ENCODE measurements around the gene MYLK. TPM values are rescaled to one million over a fixed set of nuclear protein-coding genes. Genes with fewer than 3 reads are reported as not detected.

MYLK gene
- total and polyA plus RNA-seq, 5 donors from 2014 or later, result 0.07 to 2.9 (median 0.20) TPM; not detected in 1

GRCh38 chr3:123685780-123686179, 198.4 kb downstream of the MYLK start:
- H3K4me1 ChIP-seq (ENCODE audit: control insufficient read depth, insufficient read depth, low read length, poor library complexity, severe bottlenecking), result no peaks in the 10 kb centered on the region
- no peaks in the 10 kb centered on the region for H3K36me3 Mint-ChIP-seq
- no peaks in the 10 kb centered on the region for H3K4me1 Mint-ChIP-seq
- DNase-seq, result no peak
- H3K4me3 ChIP-seq (ENCODE audit: low read depth, low read length), result no peak overlapping the region
- peaks cover 14% of the 10 kb centered on the region for H3K27me3 Mint-ChIP-seq
- no peak overlapping the region for H3K4me3 Mint-ChIP-seq
- no peaks in the 10 kb centered on the region for H3K9me3 ChIP-seq (ENCODE audit: control insufficient read depth in 2 of 2, low read length in 2 of 2)
- no peak for ATAC-seq (ENCODE audit: low read depth in 2 of 2)
- no peak overlapping the region for H3K27ac Mint-ChIP-seq
- H3K27me3 ChIP-seq (ENCODE audit: control insufficient read depth, insufficient read depth, low read length), result no peaks in the 10 kb centered on the region
- no peaks in the 10 kb centered on the region for H3K9me3 Mint-ChIP-seq
- no peak overlapping the region for H3K27ac ChIP-seq (ENCODE audit: insufficient read depth, low read length, poor library complexity, severe bottlenecking)
- H3K36me3 ChIP-seq (ENCODE audit: control insufficient read depth, insufficient read depth, low read length), result no peaks in the 10 kb centered on the region

- no peak for DNase-seq
- Histone ChIP-seq H3K36me3 (ENCODE audit: control insufficient read depth, insufficient read depth, low read length) (no peaks in the 10 kb centered on the region), H3K4me3 (ENCODE audit: low read depth, low read length) (no peak overlapping the region), H3K4me1 (ENCODE audit: control insufficient read depth, insufficient read depth, low read length, poor library complexity, severe bottlenecking) (no peaks in the 10 kb centered on the region), H3K27ac (ENCODE audit: insufficient read depth, low read length, poor library complexity, severe bottlenecking) (no peak overlapping the region), H3K27me3 (ENCODE audit: control insufficient read depth, insufficient read depth, low read length) (no peaks in the 10 kb centered on the region), H3K9me3 (ENCODE audit: control insufficient read depth in 2 of 2, low read length in 2 of 2) (no peaks in the 10 kb centered on the region)
- no peak overlapping the region for H3K27ac Mint-ChIP-seq
- H3K4me1 Mint-ChIP-seq, result no peaks in the 10 kb centered on the region
- no peaks in the 10 kb centered on the region for H3K9me3 Mint-ChIP-seq
- H3K27me3 Mint-ChIP-seq, result peaks cover 9% of the 10 kb centered on the region
- ATAC-seq (ENCODE audit: low read depth in 2 of 2), result no peak
- H3K4me3 Mint-ChIP-seq, result no peak overlapping the region
- no peaks in the 10 kb centered on the region for H3K36me3 Mint-ChIP-seq
Observed at GRCh38 chr3:123684636-123685035, 199.5 kb downstream of the MYLK start.

- Histone ChIP-seq H3K36me3 (ENCODE audit: control insufficient read depth, insufficient read depth, low read length) (no peaks in the 10 kb centered on the region), H3K27ac (ENCODE audit: insufficient read depth, low read length, poor library complexity, severe bottlenecking) (no peak overlapping the region), H3K9me3 (ENCODE audit: control insufficient read depth in 2 of 2, low read length in 2 of 2) (no peaks in the 10 kb centered on the region), H3K4me1 (ENCODE audit: control insufficient read depth, insufficient read depth, low read length, poor library complexity, severe bottlenecking) (no peaks in the 10 kb centered on the region), H3K4me3 (ENCODE audit: low read depth, low read length) (no peak overlapping the region), H3K27me3 (ENCODE audit: control insufficient read depth, insufficient read depth, low read length) (no peaks in the 10 kb centered on the region)
- Mint-ChIP-seq H3K27me3 (peaks cover 9% of the 10 kb centered on the region), H3K9me3 (no peaks in the 10 kb centered on the region), H3K4me3 (no peak overlapping the region), H3K27ac (no peak overlapping the region), H3K4me1 (no peaks in the 10 kb centered on the region), H3K36me3 (no peaks in the 10 kb centered on the region)
- DNase-seq (no peak), ATAC-seq (ENCODE audit: low read depth in 2 of 2) (no peak)
Observed at GRCh38 chr3:123684209-123684608, 199.9 kb downstream of the MYLK start.

- Mint-ChIP-seq H3K9me3 (no peaks in the 10 kb centered on the region), H3K4me1 (no peaks in the 10 kb centered on the region), H3K27ac (no peak overlapping the region), H3K27me3 (peaks cover 8% of the 10 kb centered on the region), H3K36me3 (no peaks in the 10 kb centered on the region), H3K4me3 (no peak overlapping the region)
- no peak overlapping the region for H3K27ac ChIP-seq (ENCODE audit: insufficient read depth, low read length, poor library complexity, severe bottlenecking)
- H3K4me3 ChIP-seq (ENCODE audit: low read depth, low read length), result no peak overlapping the region
- no peaks in the 10 kb centered on the region for H3K27me3 ChIP-seq (ENCODE audit: control insufficient read depth, insufficient read depth, low read length)
- DNase-seq (no peak), ATAC-seq (ENCODE audit: low read depth in 2 of 2) (no peak)
- H3K4me1 ChIP-seq (ENCODE audit: control insufficient read depth, insufficient read depth, low read length, poor library complexity, severe bottlenecking), result no peaks in the 10 kb centered on the region
- H3K9me3 ChIP-seq (ENCODE audit: control insufficient read depth in 2 of 2, low read length in 2 of 2), result no peaks in the 10 kb centered on the region
- H3K36me3 ChIP-seq (ENCODE audit: control insufficient read depth, insufficient read depth, low read length), result no peaks in the 10 kb centered on the region
Observed at GRCh38 chr3:123683505-123684154, 200.5 kb downstream of the MYLK start.

GRCh38 chr3:123682781-123683504, 201.2 kb downstream of the MYLK start:
- no peak for ATAC-seq (ENCODE audit: low read depth in 2 of 2)
- Histone ChIP-seq H3K4me3 (ENCODE audit: low read depth, low read length) (no peak overlapping the region), H3K4me1 (ENCODE audit: control insufficient read depth, insufficient read depth, low read length, poor library complexity, severe bottlenecking) (no peaks in the 10 kb centered on the region), H3K36me3 (ENCODE audit: control insufficient read depth, insufficient read depth, low read length) (no peaks in the 10 kb centered on the region), H3K27me3 (ENCODE audit: control insufficient read depth, insufficient read depth, low read length) (no peaks in the 10 kb centered on the region), H3K27ac (ENCODE audit: insufficient read depth, low read length, poor library complexity, severe bottlenecking) (no peak overlapping the region), H3K9me3 (ENCODE audit: control insufficient read depth in 2 of 2, low read length in 2 of 2) (no peaks in the 10 kb centered on the region)
- H3K4me1 Mint-ChIP-seq, result no peaks in the 10 kb centered on the region
- no peaks in the 10 kb centered on the region for H3K9me3 Mint-ChIP-seq
- H3K36me3 Mint-ChIP-seq, result no peaks in the 10 kb centered on the region
- DNase-seq, result no peak
- no peak overlapping the region for H3K27ac Mint-ChIP-seq
- H3K27me3 Mint-ChIP-seq, result peaks cover 4% of the 10 kb centered on the region
- no peak overlapping the region for H3K4me3 Mint-ChIP-seq

DNA sequence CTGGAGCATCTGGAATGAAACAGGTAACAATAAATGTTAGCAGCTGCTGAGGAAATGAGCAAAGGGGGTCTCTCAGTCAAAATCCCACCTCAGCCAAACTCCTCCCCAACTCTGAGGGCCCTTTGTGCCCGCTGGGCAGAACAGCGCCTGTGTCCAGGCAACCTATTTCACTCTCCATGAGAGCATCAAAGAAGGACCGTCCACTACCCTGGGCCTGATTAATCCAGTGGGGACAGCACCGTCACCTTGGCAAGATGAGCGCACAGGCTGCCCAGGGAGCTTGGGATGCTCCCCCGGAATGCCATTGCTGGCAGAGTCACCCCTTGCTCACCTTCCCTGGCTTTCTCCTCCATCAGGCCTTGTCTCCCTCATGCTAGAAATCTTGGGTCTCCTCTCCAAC, 201.8 kb downstream of the MYLK start:
- Histone ChIP-seq H3K4me3 (ENCODE audit: low read depth, low read length) (no peak overlapping the region), H3K27me3 (ENCODE audit: control insufficient read depth, insufficient read depth, low read length) (no peaks in the 10 kb centered on the region), H3K9me3 (ENCODE audit: control insufficient read depth in 2 of 2, low read length in 2 of 2) (no peaks in the 10 kb centered on the region), H3K4me1 (ENCODE audit: control insufficient read depth, insufficient read depth, low read length, poor library complexity, severe bottlenecking) (no peaks in the 10 kb centered on the region), H3K36me3 (ENCODE audit: control insufficient read depth, insufficient read depth, low read length) (no peaks in the 10 kb centered on the region), H3K27ac (ENCODE audit: insufficient read depth, low read length, poor library complexity, severe bottlenecking) (no peak overlapping the region)
- H3K27ac Mint-ChIP-seq, result no peak overlapping the region
- no peaks in the 10 kb centered on the region for H3K4me1 Mint-ChIP-seq
- no peak overlapping the region for H3K4me3 Mint-ChIP-seq
- ATAC-seq (ENCODE audit: low read depth in 2 of 2) (no peak), DNase-seq (no peak)
- peaks cover 4% of the 10 kb centered on the region for H3K27me3 Mint-ChIP-seq
- no peaks in the 10 kb centered on the region for H3K36me3 Mint-ChIP-seq
- H3K9me3 Mint-ChIP-seq, result no peaks in the 10 kb centered on the region

DNA sequence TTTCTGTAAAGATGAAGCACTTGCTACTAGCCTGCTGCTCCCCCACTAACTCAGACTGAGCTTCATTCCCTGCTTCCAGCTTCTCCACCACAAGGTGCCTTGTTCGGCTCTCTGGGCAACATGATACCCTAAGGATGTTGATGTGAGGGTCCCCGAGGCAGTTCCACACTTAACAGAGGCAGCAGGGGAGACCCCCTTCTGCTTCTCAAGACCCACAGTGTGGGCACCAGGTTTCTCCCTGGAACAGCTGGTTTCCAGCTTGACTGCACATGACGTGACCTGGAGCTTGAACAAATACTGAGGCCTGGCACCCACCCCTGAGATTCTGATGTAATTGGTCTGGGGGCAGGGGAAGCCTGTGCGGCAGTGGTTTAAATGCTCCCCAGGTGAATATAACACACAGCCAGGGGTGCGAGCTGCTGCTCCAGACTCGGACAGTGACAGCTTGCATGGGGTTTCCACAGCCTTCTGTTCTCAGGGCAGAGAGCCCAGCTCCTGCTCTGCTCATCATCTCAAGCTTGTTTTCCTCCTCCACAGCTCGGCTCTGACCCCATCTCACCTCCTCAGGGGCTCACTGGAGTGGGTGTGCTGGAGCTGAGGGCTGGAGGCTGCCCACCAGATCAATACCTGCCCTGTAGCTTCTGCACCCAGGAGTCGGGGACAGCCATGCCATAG, 204.3 kb downstream of the MYLK start:
- ATAC-seq (ENCODE audit: low read depth in 2 of 2), result no peak
- no peaks in the 10 kb centered on the region for H3K4me1 Mint-ChIP-seq

More for the DNA sequence above, 204.3 kb downstream of the MYLK start:
- Mint-ChIP-seq H3K27me3 (peaks cover 8% of the 10 kb centered on the region), H3K36me3 (no peaks in the 10 kb centered on the region), H3K9me3 (no peaks in the 10 kb centered on the region), H3K27ac (no peak overlapping the region), H3K4me3 (no peak overlapping the region)
- Histone ChIP-seq H3K4me1 (ENCODE audit: control insufficient read depth, insufficient read depth, low read length, poor library complexity, severe bottlenecking) (no peaks in the 10 kb centered on the region), H3K27ac (ENCODE audit: insufficient read depth, low read length, poor library complexity, severe bottlenecking) (no peak overlapping the region), H3K36me3 (ENCODE audit: control insufficient read depth, insufficient read depth, low read length) (no peaks in the 10 kb centered on the region), H3K9me3 (ENCODE audit: control insufficient read depth in 2 of 2, low read length in 2 of 2) (no peaks in the 10 kb centered on the region), H3K27me3 (ENCODE audit: control insufficient read depth, insufficient read depth, low read length) (peaks cover 4% of the 10 kb centered on the region), H3K4me3 (ENCODE audit: low read depth, low read length) (no peak overlapping the region)
- no peak for DNase-seq
